GM12872 (cell line): ENCODE results near the gene NOL4L.

ENCODE experiments used
- TF ChIP-seq, protein P1 (sequence below): IDR thresholded peaks from 3 replicates; pipeline ENCODE4 v1.5.1; 2011; ENCODE audit warnings: low read depth, mild to moderate bottlenecking, low read length, moderate library complexity; ENCODE audit not compliant: insufficient read depth

NOL4L gene

DNA sequence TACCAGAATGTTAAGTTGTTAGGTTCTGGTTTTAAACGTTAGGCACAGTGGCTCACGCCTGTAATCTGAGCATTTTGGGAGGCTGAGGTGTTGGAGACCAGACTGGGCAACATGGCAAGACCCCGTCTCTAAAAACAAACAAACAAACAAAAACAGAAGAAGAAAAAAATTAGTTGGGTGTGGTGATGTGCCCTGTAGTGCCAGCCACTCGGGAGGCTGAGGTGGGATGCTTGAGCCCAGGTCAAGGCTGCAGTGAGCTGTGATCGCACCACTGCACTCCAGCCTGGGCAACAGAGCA is 19.4 kb downstream of the NOL4L start:
- TF ChIP-seq, protein P1, sequence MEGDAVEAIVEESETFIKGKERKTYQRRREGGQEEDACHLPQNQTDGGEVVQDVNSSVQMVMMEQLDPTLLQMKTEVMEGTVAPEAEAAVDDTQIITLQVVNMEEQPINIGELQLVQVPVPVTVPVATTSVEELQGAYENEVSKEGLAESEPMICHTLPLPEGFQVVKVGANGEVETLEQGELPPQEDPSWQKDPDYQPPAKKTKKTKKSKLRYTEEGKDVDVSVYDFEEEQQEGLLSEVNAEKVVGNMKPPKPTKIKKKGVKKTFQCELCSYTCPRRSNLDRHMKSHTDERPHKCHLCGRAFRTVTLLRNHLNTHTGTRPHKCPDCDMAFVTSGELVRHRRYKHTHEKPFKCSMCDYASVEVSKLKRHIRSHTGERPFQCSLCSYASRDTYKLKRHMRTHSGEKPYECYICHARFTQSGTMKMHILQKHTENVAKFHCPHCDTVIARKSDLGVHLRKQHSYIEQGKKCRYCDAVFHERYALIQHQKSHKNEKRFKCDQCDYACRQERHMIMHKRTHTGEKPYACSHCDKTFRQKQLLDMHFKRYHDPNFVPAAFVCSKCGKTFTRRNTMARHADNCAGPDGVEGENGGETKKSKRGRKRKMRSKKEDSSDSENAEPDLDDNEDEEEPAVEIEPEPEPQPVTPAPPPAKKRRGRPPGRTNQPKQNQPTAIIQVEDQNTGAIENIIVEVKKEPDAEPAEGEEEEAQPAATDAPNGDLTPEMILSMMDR = no peak

DNA sequence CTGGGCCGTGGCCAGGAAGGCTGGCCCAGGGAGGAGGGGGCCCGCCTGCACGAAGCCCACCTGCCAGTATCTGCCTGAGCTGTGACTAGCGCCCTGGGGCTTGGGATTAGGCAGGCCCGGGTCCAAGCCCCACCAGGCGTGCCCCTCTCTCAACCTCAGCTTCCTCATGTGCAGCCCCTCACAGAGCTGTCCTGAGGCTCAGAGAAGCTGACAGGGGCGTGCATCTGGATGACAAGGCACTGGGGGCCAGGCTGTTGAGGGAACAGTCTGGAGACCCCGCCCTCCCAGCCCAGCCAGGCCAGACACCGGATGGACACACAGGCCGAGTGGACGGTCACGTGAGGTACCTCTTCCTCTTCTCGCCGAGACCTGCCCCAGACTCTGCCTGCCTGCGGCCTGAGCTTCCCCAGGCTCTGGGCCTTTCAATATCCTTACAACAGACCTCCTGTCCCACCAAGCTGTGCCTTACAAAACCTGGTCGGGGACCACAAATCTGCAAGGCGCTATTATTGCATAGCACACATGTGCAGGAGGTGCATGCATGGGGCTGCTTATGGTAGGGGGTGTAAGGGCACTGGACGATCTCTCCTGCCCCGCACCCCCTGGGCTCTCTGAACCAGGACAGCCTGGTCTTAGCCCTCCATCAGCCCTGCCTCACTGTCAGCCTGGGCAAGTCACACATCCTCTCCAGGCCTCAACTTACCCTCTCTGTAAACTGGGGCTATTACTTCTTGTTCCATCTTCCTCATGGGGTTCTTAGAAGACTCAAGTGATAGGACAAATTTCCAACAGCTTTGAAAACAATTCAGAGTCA is 20.0 kb downstream of the NOL4L start:
- TF ChIP-seq, protein P1 = no peak

DNA sequence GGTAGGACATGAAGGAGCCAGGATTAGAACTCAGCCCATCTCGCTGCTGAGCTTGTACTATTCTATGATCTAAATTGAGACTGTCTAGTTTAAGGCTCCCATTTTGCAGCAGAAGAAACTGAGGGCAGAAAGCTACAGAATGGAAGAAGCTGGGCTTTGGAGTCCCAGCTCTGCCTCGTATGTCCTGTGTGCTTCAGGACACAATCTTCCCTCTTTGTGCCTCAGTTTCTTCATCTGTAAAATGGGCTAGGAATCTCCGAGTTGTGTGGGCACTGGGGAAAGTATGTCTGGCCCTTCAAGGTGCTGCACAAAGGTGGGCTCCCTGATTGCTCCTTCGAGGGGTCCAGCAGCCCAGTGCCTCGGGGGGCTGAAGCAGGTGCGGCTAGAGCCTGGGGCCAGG is 20.7 kb downstream of the NOL4L start:
- TF ChIP-seq, protein P1 = no peak

DNA sequence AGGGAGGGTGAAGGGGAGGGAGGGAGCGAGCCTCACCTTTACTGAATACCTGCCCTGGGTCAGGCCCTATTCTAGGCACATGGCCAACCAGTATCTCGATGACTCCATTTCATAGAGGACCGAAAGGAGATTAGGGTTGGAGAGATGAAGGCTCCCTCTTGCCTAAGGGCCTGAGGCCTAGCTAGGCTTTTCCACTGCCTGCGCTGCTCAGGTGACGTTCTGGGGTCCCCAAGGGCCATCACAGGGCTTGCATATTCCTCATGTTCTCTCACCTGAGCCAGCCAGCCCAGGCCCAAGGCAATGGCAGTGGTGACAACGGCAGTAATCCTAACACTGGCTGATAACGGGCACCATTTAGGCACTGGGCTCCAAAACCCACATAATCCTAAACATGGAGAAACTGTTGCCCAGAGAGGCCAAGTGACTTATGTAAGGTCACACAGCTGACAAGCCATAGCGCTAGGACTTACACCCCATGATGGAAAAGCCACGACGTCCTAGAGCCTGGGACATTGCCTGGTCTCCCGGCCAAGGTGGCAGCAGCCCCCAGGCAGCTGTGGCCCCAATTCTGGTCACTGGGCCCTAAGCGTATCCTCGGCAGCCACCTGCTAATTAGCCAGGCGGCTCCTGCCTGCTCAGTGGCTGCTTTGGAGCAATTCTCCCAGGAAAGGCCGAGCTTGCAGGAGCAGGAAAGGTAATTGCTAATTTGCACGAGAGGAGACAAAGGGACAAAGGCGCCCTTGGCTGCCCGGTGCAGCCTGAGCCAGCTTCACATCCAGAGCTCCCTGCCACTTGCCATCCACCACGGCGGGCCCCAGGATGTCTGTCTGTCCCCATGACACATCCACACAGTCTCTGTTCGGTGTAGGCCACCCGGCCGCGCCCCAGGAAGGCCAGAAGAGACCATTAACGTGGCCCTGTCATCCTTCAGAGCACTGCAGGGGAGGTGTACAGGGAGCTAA is 21.5 kb downstream of the NOL4L start:
- TF ChIP-seq, protein P1 = no peak

DNA sequence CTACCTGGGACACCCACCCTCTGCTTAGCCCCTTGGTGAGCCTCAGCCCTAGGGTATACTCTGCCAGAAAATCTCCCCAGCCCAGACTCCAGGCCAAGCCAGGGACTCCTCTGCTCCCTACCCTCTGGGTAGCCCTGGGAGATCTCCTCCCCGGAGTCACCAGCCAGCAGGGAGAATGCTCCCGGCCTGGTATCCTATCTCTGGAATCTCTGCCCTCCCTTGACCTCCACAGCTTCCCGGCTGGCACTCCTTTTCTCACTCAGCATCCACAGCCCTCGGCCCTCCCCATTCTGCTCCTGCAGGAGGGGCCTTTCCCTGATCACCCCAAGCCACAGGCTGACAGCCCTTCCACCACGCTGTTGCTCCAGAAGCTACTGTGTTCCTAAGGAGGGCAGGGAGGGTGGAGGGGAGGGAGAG is 22.6 kb downstream of the NOL4L start:
- TF ChIP-seq, protein P1 = no peak

DNA sequence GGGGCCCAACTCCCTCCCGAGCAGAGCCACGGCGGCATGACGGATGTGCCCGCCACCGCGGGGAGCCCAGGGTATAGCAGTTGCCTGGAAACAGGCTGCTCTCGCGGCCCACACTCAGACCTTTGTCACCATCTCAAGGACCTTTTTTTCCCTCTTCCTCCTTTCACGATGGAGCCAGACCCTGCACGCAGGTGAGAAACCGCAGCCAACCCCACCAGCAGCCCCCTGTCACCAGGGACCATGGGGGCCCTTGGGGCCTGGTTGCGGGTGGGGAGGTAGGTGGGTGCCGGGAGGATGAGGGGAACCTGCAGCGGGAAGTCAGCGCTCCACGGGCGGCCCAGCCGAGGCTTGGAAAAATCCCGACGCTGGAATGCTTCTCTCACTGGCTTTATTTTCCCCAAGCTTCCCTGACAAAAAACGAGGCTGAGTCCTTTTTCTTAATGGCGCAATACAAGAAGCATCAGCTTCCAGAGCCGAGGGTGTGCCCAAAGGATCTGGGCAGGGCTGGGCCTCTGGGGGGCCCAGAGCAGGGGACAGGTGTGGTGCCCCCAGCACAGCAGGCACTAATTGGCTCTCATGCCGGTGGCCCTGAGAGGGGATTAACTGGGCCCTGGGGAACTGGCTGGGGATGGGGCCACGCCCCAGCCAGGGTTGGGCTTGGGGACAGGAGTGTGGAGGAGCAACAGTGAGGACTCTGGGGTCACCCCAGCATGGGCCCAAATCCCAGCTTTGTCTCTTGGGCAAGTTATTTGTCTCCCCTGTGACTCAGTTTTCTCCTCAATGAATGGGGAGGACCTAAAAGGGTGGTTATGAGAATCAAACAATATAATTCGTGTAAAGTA is 23.9 kb downstream of the NOL4L start:
- TF ChIP-seq, protein P1 = no peak
